ENCODE measurements around the gene GBF1.

Gene GBF1

GRCh38 chr10:102410429-102411073, 165.2 kb downstream of the GBF1 start:
- DNase-seq, result peak; percentile 53

- DNase-seq, result no peak
These were observed 166.3 kb downstream of the GBF1 start for GRCh38 chr10:102411341-102412255.

- DNase-seq, result no peak
These were observed 167.0 kb downstream of the GBF1 start for GRCh38 chr10:102412293-102412692.

- peak; percentile 57 for DNase-seq
These were observed 167.8 kb downstream of the GBF1 start for GRCh38 chr10:102413053-102413705.

- DNase-seq, result no peak
These were observed 168.7 kb downstream of the GBF1 start for GRCh38 chr10:102413806-102414561.

GRCh38 chr10:102414749-102415148, 169.4 kb downstream of the GBF1 start:
- no peak for DNase-seq

GRCh38 chr10:102416283-102416682, 171.0 kb downstream of the GBF1 start:
- no peak for DNase-seq

- no peak for DNase-seq
These were observed 171.4 kb downstream of the GBF1 start for GRCh38 chr10:102416695-102417094.

GRCh38 chr10:102418622-102419268, 173.4 kb downstream of the GBF1 start, which contains the start of gene PSD:
Gene PSD (minus strand): TSS chr10:102418785. CDS start chr10:102417038, 1,747 bp downstream.
- no peak for DNase-seq

GRCh38 chr10:102419269-102420180, 174.2 kb downstream of the GBF1 start:
- peak; percentile 46 for DNase-seq

- no peak for DNase-seq
These were observed 174.9 kb downstream of the GBF1 start for GRCh38 chr10:102420181-102420713.

- DNase-seq, result peak; percentile 94
These were observed 175.6 kb downstream of the GBF1 start, which contains the start of gene FBXL15 for GRCh38 chr10:102420714-102421506. Gene FBXL15 (plus strand): TSS chr10:102420836. CDS start chr10:102421130, 294 bp downstream.

- no peak for DNase-seq
These were observed 176.1 kb downstream of the GBF1 start for GRCh38 chr10:102421507-102421756.

- DNase-seq, result no peak
These were observed 176.6 kb downstream of the GBF1 start for GRCh38 chr10:102421757-102422512.

GRCh38 chr10:102422545-102423129, 177.3 kb downstream of the GBF1 start:
- peak; percentile 68 for DNase-seq

- no peak for DNase-seq
These were observed 178.1 kb downstream of the GBF1 start for GRCh38 chr10:102423372-102423968.

GRCh38 chr10:102424145-102424544, 178.8 kb downstream of the GBF1 start:
- no peak for DNase-seq

- no peak for DNase-seq
These were observed 179.6 kb downstream of the GBF1 start for GRCh38 chr10:102424916-102425315.
